Ishikawa (cell line): ENCODE results near the gene GATA1.
A peak's percentile ranks its signal among the peaks of the same experiment; 100 is the strongest.

ENCODE experiments used
- CEBPB ChIP-seq: IDR thresholded peaks from 2 replicates; pipeline ENCODE4 v1.6.1; 2012
- CREB1 ChIP-seq: IDR thresholded peaks from 2 replicates; pipeline ENCODE4 v1.6.1; 2012; ENCODE audit warnings: low read depth
- EGR1 ChIP-seq: IDR thresholded peaks from 2 replicates; pipeline ENCODE4 v1.6.1; 2012
- EP300 ChIP-seq: IDR thresholded peaks from 2 replicates; pipeline ENCODE4 v1.6.1; 2012; ENCODE audit warnings: borderline replicate concordance
- FOXM1 ChIP-seq: IDR thresholded peaks from 2 replicates; pipeline ENCODE4 v1.6.1; 2012; ENCODE audit warnings: low read depth, borderline replicate concordance
- MAX ChIP-seq: IDR thresholded peaks from 2 replicates; pipeline ENCODE4 v1.6.1; 2012
- NFIC ChIP-seq: IDR thresholded peaks from 2 replicates; pipeline ENCODE4 v1.6.1; 2012
- RAD21 ChIP-seq: IDR thresholded peaks from 2 replicates; pipeline ENCODE4 v1.6.1; 2012; ENCODE audit warnings: low read depth
- TAF1 ChIP-seq: IDR thresholded peaks from 2 replicates; pipeline ENCODE4 v1.6.1; 2012; ENCODE audit warnings: low read depth, mild to moderate bottlenecking
- TCF12 ChIP-seq: IDR thresholded peaks from 2 replicates; pipeline ENCODE4 v1.6.1; 2012; ENCODE audit warnings: low read depth
- TEAD4 ChIP-seq: IDR thresholded peaks from 2 replicates; pipeline ENCODE4 v1.6.1; 2012
- USF1 ChIP-seq: IDR thresholded peaks from 2 replicates; pipeline ENCODE4 v1.6.1; 2012
- YY1 ChIP-seq: IDR thresholded peaks from 2 replicates; pipeline ENCODE4 v1.6.1; 2012; ENCODE audit warnings: low read depth
- ZBTB7A ChIP-seq: IDR thresholded peaks from 2 replicates; pipeline ENCODE4 v1.6.1; 2012; ENCODE audit warnings: low read depth
- TF ChIP-seq, protein P1 (sequence below): IDR thresholded peaks from 2 replicates; pipeline ENCODE4 v1.6.1; 2012; ENCODE audit warnings: low read depth, mild to moderate bottlenecking

GATA1 gene

DNA sequence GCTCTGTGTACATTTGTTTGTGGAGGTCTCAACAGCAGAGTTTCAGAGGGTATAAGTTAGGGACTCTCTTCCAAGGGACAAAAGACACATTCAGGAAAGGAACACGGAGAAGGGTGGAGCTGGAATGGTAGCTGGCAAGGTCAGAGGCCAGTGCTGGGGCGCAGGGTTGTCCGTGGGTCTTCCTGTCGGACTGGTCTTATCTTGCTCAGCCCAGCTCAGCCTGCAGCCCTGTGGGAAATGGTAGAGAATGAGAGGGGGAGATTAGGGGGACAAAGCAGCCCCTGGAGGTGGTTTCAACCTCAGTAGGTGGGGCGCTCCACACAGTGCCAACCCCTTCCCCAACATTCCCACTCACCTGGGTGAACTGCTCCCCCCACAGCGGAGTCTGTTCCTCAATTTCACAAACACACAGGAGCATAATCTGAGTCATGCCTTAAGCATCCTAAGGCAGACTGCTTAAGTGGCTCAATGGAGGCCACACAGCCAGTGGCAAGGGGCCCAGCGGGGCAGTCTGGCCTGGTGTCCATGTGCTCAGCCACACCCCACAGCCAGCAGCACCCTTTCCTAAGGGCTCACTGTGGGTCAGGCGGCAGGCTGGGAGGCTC is 8.6 kb downstream of the GATA1 start:
- TF ChIP-seq EGR1 (no peak), NFIC (no peak), TCF12 (no peak), ZBTB7A (no peak), EP300 (no peak), YY1 (no peak), MAX (peak; percentile 43; the same call in 1 of the 2 replicates)
- TF ChIP-seq, protein P1, sequence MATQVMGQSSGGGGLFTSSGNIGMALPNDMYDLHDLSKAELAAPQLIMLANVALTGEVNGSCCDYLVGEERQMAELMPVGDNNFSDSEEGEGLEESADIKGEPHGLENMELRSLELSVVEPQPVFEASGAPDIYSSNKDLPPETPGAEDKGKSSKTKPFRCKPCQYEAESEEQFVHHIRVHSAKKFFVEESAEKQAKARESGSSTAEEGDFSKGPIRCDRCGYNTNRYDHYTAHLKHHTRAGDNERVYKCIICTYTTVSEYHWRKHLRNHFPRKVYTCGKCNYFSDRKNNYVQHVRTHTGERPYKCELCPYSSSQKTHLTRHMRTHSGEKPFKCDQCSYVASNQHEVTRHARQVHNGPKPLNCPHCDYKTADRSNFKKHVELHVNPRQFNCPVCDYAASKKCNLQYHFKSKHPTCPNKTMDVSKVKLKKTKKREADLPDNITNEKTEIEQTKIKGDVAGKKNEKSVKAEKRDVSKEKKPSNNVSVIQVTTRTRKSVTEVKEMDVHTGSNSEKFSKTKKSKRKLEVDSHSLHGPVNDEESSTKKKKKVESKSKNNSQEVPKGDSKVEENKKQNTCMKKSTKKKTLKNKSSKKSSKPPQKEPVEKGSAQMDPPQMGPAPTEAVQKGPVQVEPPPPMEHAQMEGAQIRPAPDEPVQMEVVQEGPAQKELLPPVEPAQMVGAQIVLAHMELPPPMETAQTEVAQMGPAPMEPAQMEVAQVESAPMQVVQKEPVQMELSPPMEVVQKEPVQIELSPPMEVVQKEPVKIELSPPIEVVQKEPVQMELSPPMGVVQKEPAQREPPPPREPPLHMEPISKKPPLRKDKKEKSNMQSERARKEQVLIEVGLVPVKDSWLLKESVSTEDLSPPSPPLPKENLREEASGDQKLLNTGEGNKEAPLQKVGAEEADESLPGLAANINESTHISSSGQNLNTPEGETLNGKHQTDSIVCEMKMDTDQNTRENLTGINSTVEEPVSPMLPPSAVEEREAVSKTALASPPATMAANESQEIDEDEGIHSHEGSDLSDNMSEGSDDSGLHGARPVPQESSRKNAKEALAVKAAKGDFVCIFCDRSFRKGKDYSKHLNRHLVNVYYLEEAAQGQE: no peak

- TF ChIP-seq YY1: no peak
- TF ChIP-seq USF1: no peak
- no peak for TF ChIP-seq CREB1
Observed at GRCh38 chrX:48798318-48798717, 11.9 kb downstream of the GATA1 start.

GRCh38 chrX:48800574-48801279 is 14.3 kb downstream of the GATA1 start:
- no peak for TF ChIP-seq TEAD4
- TF ChIP-seq MAX: no peak
- no peak for TF ChIP-seq TCF12
- TF ChIP-seq CEBPB: no peak
- TF ChIP-seq YY1: no peak
- no peak for TF ChIP-seq NFIC
- TF ChIP-seq CREB1: no peak
- no peak for TF ChIP-seq ZBTB7A
- no peak for TF ChIP-seq TAF1
- TF ChIP-seq, protein P1: no peak
- no peak for TF ChIP-seq USF1
- no peak for TF ChIP-seq EP300
- TF ChIP-seq EGR1: no peak
- no peak for TF ChIP-seq RAD21
- TF ChIP-seq FOXM1: no peak

DNA sequence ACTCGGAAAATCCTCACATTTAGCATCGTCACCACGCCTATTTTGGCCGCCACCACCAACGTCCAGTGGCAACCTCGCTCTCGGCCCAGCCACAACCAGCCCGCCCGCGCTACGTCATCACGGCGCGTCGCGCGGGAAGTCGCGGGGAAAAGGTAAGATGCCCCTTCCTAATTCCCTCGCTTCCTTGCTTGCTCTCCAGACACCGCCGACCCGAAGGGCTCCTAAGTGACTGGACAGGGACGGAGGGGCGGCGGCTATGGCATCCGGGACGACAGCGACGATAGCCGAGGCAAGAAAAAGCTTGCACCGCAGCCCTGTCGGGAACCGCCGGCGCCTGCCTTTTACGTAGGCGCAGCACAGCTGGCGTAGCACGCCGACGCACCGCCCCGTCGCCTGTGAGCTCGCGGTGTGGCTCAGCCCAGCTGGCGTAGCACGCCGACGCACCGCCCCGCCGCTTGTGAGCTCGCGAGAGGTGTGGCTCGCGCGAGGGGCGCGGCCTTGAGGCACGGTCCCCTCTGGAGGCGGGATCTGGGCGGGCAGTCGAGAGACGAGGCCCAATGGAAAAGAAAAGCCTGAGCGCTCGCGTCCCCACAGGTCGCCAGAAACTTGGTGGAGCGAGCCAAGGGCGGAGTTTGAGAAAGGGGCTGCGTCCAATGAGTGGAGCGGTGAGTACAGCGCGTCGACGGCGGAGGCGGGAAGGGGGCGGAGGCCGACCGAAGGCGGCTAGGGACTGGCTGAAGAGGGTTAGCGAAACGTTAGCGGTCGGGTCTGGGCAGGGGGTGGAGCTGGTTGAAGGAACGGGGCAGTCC is 15.1 kb downstream of the GATA1 start, which contains the start of gene HDAC6:
Gene HDAC6 (plus strand): TSS at position 788 of the 809 bp plus-strand sequence. CDS start 626 bp downstream, outside the sequence.
- TF ChIP-seq CREB1 (peak; percentile 96), RAD21 (no peak), NFIC (no peak), TAF1 (0 out of 2 replicates have a peak, but pooled peaks have one; percentile 21)

GRCh38 chrX:48802089-48802904 is 15.9 kb downstream of the GATA1 start:
- TF ChIP-seq ZBTB7A (peak; percentile 87), CREB1 (no peak)

GRCh38 chrX:48802905-48803200 is 16.5 kb downstream of the GATA1 start:
- TF ChIP-seq, protein P1: peak; percentile 60
- TF ChIP-seq TEAD4: no peak
